HFF-Myc (cell line): ENCODE data around the gene CKB.

ENCODE experiments used
- DNase-seq: peaks from one replicate; pipeline ENCODE4 v3.0.0-alpha.2; 2011; ENCODE audit warnings: low read depth; ENCODE audit errors: extremely low read depth
- H3K4me3 ChIP-seq: replicated peaks from 2 replicates; pipeline ENCODE4 v1.5.1; 2011; ENCODE audit warnings: low read depth, mild to moderate bottlenecking, control low read depth, low read length
- CTCF ChIP-seq: IDR thresholded peaks from 2 replicates; pipeline ENCODE4 v1.5.1; 2012; ENCODE audit warnings: mild to moderate bottlenecking, low read depth, low read length, control low read depth; ENCODE audit errors: missing control alignments

Gene CKB

GRCh38 chr14:103522649-103523574, at the start of gene CKB:
Gene CKB (minus strand): TSS chr14:103522830. CDS start chr14:103522493, 337 bp downstream.
- H3K4me3 ChIP-seq = peak within 1 kb of the TSS; percentile 42
- TF ChIP-seq CTCF = no peak
- no peak for DNase-seq

- TF ChIP-seq CTCF = no peak
- no peak for DNase-seq
- H3K4me3 ChIP-seq = no peak overlapping the region
These were observed 46.8 kb upstream of the CKB start for GRCh38 chr14:103569408-103569807.

- DNase-seq = no peak
- H3K4me3 ChIP-seq = no peak overlapping the region
- TF ChIP-seq CTCF = no peak
These were observed 46.3 kb upstream of the CKB start for GRCh38 chr14:103568952-103569351.

- TF ChIP-seq CTCF = no peak
- no peak for DNase-seq
- H3K4me3 ChIP-seq = peak overlapping the region; percentile 75
These were observed 41.3 kb upstream of the CKB start for GRCh38 chr14:103563844-103564505.

GRCh38 chr14:103563226-103563620, 40.6 kb upstream of the CKB start:
- no peak for DNase-seq
- H3K4me3 ChIP-seq = peak overlapping the region; percentile 75
- no peak for TF ChIP-seq CTCF

GRCh38 chr14:103562429-103563225, 40.0 kb upstream of the CKB start, which contains the start of the genes BAG5 and COA8:
Gene BAG5 (minus strand): TSS chr14:103562657. CDS start chr14:103561164, 1,493 bp downstream.
Gene COA8 (plus strand): TSS chr14:103562960. CDS start chr14:103563002, 42 bp downstream.
- H3K4me3 ChIP-seq = peak within 1 kb of the TSS; percentile 75
- peak; percentile 36 for DNase-seq
- TF ChIP-seq CTCF = no peak
